SH-SY5Y (cell line): ENCODE data around the gene SLC24A3.

Experiments
- GATA2 ChIP-seq: IDR thresholded peaks from 2 replicates; pipeline ENCODE4 v1.6.1; 2011; ENCODE audit warnings: mild to moderate bottlenecking, low read depth, low read length
- GATA3 ChIP-seq: IDR thresholded peaks from 2 replicates; pipeline ENCODE4 v1.6.1; 2011; ENCODE audit warnings: low read depth, mild to moderate bottlenecking, low read length, moderate library complexity

The SLC24A3 gene

DNA sequence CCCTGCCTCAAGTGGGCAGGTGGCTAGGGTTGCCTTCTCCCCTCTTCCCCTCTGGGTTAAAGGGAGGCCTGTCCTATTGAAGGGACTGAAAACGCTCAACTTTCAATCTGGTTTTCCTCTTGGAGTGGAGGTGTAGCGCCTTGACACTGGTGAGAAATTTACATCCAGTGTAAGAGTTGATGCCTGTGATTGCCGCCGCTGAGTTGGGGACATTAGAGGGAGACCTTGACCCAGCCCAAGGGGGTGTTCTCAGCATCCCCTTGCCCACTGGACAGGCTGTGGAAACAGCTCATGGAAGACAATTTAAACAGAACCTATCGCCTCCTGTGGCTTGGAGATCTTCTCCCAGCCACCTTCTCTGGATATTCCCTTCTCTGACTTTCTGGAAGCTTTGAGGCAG lies 61.6 kb downstream of the SLC24A3 start:
- TF ChIP-seq GATA2: no peak
- no peak for TF ChIP-seq GATA3

GRCh38 chr20:19274412-19275015 lies 62.1 kb downstream of the SLC24A3 start:
- TF ChIP-seq GATA3: no peak
- no peak for TF ChIP-seq GATA2

DNA sequence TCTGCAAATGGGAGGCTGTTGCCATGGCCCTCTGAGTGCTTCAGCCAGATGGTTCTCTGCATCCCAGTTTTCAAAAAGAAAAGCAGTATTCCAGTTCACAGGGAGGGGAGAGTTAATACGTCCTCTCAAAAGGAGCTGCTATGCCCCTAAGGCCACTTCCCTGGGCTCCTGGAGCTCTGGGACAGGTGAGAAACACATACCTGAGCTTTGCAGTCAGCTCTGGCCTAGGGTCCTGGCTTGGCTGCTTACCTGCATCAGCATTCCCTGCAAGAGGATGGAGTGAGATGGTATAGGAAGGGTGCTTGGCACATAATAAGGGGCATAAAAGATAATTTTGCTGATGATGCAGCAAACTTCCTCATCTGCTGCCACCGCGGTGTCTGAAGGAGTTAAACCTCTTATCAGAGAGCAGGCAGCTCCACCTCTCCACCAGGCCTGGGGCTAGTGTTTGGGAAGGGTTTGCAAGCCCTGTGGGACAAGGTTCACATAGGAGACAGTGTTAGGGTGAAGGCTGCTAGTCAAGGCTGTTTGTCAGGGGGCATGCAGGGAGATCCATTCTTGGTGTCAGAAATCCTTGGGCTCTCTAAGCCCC lies 62.7 kb downstream of the SLC24A3 start:
- TF ChIP-seq GATA3 (no peak), GATA2 (no peak)

DNA sequence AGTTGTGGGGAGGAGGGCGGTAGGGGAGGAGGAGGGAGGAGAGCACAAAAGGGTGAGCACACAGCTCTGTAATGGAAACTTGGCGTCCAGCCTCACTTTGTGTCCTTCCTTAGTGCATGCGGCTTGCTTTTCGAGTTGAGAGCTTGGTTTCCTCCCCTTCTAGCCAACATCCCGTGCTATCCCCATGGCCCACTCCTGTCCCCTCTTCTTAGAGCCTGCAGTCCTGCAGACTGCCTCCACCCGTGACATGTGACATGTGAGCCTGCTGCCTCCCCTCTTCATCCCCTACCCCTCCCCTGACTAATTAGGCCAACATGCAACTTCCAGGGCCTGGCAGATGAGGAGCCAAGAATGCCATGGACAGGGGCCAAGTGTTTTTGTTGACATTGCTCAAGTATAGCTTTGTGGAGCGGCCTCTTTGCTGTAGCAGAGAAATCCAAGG lies 63.2 kb downstream of the SLC24A3 start:
- TF ChIP-seq GATA3 (no peak), GATA2 (no peak)

- TF ChIP-seq GATA3 (no peak), GATA2 (no peak)
These were observed 64.9 kb downstream of the SLC24A3 start for GRCh38 chr20:19277381-19277780.

DNA sequence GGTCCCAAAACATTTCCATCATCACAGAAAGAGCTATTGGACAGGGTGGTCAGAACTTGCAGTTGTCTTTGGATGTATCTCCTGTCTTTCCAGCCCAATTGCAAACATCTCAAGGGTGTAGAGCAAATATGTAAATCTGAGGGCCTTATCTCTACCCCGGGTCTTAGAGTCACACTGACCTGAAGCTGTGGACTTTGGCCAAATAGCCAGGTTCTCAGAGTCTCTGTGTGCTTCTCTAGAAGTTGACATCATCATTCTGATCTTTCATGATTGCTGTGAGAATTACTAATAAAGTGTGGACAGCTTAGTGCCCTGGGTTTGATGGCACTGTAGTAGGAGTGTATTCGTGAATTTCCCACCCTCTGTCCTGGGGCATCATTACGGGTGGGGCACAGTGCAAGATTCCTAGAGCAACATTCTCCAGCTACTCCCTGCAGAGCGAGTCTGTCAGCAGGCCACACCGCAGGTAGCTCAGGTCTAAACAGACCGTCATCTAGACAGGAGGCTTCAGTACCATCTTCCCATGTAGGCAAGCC lies 71.1 kb downstream of the SLC24A3 start:
- TF ChIP-seq GATA2 (no peak), GATA3 (no peak)

DNA sequence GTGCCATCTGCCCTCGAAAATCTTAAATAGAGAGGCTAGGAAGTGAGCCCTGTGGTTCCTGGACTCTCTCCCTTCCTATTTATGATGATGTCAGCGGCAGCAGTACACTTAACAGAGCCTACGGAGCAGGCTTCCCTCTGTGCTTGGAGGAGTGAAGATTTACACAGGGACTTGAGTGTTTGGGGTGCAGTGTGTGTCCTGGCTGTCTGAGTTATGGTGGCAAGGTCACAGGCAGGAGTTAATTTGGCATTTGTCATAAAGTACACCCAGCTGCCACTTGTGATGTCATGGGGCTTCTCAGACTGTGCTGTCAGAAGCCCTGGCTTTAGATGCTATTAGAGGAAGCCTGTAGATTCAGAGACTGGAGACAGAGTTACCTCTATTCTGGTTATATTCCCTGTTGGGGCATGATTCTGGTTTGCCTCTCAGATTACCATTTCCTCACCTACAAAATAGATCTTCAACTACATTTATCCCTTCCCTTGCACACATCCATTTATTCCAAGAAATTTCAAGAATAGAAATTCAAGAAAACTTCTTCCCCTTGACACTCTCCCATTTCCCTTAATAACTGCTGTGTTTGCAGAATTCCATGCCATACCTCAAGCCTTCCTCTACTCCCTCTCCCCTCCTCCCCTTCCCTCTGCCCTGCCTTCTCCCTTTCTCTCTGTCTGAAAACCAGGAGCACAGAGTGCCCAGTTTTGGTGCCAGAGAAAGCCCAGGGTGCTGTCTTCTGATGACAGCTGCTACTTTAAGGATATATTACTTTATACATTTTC lies 72.1 kb downstream of the SLC24A3 start:
- no peak for TF ChIP-seq GATA2
- TF ChIP-seq GATA3: no peak

DNA sequence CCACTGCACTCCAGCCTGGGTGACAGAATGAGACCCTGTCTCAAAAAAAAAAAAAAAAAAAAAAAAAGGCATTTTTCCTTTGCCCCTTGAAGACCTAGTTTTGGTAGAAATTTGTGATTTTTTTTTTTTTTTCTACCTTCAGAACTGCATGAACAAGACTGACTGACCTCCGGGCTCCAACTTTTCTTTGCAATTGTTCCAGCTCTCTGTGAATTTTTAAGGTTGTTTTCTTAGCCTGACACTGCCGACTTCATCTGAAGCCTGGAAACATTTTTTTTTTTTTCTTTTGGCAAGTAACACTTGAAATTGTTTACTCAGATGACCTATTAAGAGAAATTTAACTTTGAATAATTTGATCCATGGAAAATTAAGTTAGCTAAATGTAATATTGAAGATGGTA lies 73.0 kb downstream of the SLC24A3 start:
- TF ChIP-seq GATA3 (no peak), GATA2 (no peak)

DNA sequence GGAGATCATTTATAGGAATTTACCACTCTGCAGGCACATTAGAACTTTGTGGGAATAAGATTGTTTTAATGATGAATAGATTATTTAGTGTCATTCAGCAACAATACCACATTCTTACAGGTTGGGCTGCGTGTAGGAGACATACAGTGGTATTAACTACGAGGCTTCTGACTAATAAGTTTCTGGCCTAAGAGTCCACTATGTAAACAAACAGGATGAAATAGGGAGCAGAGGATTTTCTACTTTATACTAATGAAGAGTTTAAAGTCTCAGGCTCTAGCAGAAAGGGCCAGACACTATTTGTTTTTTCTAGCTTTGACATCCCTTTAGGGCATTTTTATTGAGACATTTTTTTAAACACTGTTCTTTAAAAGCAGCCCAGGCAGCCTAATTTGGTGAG lies 75.6 kb downstream of the SLC24A3 start:
- TF ChIP-seq GATA3: no peak
- TF ChIP-seq GATA2: no peak

- no peak for TF ChIP-seq GATA3
- TF ChIP-seq GATA2: no peak
These were observed 76.2 kb downstream of the SLC24A3 start for GRCh38 chr20:19288636-19289035.

DNA sequence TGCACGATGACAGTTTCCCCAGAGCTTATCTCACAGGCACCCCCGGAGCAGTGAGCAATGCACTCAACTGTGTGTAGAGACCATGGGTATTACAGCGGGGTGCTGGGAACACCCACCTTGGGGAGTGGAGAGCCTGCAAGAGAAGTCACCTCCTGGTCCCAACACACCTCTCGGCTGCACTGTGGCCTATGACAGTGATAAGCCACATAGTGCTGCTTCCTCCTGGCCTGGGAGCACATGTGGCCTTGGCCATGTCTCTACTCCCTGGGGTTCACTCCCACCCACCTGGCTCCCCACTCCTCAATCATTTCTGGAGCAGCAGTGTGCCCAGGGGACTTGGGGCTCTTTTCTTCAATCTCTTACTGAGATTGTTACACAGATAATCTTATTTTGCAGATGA lies 77.0 kb downstream of the SLC24A3 start:
- TF ChIP-seq GATA3 (no peak), GATA2 (no peak)

DNA sequence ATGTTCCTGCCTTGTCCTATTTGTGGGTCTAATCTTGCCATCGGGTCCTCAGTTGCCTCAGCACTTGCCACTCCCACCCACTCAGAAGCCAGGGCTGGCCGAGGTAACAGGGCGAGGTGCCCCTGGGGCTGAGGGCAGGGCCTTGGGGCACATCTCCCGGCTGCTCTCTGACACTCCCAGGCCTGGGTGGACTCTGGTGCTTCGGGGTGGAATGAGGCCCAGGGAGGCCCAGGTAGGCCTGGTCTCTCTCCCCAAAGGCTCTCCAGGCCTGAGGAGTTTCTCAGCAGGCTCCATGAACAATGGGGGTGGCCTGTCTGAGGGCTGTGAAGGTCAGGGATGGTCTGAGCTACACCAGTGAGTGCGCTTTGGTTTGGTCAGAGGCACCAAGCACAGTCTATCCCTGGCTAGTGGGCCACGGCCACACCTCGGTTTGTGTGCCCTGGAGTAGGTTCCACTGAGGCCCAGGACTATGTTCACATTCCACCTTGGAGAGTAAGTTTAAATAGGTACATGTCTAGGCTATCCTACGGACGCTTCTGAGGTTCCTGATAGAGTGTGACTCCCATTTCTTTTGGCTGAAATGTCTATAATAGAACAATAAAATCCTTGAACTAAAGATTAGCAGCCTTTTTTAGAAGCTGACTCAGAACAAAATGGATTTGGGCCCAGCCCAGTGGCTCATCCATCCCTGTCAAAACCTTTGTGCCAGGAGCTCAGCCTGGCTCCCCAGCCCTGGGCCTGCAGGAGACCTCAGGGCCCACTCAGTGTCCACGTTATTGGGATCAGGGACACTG lies 78.8 kb downstream of the SLC24A3 start:
- TF ChIP-seq GATA2: no peak
- TF ChIP-seq GATA3: no peak

DNA sequence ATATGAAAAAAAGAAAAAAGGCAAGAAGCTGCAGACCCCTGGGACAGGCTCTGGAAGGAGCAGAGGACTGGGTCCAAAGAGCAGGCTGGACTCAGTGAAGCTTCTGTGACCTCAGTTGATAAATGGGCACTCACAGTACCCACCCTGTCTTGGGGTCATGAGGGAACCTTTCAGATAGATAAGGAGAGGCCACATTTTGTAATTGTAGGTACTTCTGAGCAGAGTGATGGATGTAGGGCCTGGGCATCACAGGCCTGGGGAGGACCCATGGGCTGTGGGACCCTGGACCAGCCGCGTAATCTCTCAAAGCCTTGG lies 79.3 kb downstream of the SLC24A3 start:
- TF ChIP-seq GATA2: no peak
- TF ChIP-seq GATA3: no peak

DNA sequence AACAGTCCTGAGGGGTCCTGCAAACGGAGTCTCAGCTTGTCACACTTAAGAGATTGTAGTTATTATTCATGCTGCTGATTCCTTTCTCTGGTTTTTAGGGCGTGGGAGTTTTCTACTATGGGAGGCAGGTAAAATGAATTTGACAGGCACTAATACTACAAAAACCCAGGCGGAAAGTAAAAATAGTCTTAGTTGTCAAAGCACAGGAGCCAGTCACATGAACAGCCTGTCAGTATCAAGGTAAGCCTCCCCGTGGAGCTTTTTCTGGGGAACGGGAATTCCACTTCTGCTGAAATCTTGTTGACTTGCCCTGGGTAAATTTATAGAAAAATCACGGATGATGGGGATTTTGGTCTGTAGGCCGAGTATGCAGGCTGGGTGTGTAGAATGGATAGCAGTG lies 79.8 kb downstream of the SLC24A3 start:
- no peak for TF ChIP-seq GATA2
- no peak for TF ChIP-seq GATA3
